CD4-positive, alpha-beta T cell treated with Interferon alpha-2 for 1 hour (primary cell): Measurements from ENCODE around the gene CHST8.
"Not testable (repeated sequence)": the region's sequence is repeated elsewhere in the genome, so short reads cannot be mapped to it uniquely, and the experiment has no call there.

ENCODE experiments used
- DNase-seq, 2 donors: peaks; one replicate each; pipeline ENCODE4 v3.0.0-alpha.2; 2020 to 2022

The CHST8 gene

DNA sequence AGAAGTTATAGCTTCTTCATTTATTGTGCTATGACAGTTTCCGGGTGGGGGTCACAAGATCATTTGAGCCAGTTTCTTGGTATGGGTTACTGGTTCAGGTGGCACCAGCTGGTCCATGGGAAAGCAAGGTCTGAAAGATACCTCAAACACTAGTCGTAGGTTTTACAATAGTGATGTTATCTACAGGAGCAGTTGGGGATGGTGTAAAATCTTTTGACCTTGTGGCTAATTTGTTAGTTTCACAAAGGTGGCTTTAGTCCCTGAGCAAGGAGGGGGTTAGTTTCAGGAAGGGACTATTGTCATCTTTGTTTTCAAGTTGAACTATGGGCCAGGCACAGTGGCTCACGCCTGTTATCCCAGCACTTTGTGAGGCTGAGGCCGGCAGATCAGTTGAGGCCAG lies 24.6 kb downstream of the CHST8 start:
- no peak for DNase-seq

DNA sequence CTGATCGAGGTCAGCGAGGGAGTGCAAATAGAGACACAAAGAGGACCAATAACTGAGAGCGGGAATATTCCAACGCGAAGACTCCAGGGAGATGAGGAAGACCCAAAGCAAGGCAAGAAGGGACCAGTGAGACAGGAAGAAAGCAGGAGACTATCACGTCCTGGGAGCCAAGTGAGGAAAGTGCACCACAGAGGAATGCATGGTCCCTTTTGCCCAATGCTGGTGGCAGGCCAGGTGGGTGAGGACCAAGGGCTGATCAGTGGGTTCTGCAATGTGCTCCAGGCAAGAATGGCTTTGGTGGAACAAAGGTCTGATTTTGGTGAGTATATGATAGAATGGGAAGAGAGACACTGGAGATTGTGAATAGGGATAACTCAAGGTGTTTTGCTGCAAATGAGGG lies 25.4 kb downstream of the CHST8 start:
- no peak for DNase-seq

DNA sequence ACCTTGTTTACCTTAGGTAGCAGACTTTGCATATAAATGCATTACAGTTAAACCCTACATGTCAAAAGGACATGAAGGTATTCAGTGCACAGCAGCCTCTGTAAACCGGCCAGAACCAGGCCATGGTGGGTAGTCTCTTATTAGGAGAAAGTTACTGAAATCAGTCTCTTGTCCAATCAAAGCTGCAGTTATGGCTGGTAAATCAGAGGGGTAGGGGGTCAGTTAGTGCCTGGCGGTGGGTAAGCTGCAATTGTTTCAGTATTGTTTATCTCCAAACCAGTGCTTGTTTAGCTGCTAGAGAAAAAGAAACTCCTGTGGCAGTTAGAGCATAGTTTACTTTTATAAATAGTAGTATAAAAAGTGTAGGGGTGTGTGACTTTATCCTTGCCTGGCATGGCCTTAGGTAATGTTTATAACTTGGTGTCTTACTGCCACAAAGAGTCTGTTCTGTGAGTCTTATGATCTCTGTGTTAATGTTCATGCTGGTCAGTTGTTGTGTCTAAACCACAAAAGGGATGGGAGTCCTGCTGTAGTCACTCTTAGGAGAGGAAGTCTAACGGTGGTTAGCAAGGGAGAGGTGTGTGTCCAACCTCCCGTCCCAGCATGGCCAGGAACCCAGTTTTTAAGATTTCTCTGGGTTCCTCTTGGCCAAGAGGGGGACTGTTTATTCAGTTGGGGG lies 28.0 kb downstream of the CHST8 start:
- DNase-seq, result no peak

DNA sequence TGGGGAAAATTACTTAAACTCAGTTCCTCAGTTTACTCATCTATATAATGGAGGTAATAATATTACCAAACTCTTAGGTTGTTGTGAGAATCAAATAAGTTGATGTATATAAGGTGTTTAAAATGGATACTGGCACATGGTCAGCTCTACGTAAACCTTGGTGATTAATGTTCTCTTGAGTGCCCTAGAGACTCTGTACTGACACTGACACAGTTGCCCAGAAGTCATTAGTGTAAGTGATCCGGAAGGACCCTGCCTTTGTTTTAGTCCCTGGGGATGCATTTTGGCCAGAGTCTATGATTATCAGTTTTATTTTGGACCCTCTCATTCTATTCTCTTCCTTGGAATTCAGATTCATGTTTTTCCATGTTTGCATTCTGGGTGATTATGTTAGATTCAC lies 31.9 kb downstream of the CHST8 start:
- no peak for DNase-seq

DNA sequence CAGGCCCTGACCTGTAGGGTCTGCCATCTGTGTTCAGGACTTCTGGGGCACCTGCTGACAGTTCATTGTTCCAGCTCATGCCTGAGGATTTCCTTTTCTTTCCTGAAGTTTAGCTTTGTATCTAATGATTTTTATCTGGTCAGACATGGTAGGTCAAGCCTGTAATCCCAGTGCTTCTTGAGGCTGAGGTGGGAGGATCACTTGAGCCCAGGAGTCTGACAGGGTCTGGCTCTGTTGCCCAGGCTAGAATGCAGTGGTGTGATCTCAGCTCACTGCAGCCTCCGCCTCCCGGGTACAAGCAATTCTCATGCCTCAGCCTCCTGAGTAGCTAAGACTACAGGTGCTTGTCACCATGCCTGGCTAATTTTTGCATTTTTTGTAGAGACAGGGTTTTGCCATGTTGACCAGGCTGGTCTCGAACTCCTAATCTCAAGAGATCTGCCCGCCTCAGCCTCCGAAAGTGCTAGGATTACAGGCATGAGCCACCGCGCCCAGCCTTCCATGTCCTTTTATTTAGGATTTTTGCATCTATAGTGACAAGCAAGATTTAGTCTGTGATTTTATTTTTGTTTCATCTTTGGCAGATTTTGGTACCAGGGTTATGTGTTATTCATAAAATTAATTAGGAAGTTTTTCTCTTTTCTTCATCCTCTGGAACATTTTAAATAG lies 33.2 kb downstream of the CHST8 start:
- DNase-seq, result no peak

DNA sequence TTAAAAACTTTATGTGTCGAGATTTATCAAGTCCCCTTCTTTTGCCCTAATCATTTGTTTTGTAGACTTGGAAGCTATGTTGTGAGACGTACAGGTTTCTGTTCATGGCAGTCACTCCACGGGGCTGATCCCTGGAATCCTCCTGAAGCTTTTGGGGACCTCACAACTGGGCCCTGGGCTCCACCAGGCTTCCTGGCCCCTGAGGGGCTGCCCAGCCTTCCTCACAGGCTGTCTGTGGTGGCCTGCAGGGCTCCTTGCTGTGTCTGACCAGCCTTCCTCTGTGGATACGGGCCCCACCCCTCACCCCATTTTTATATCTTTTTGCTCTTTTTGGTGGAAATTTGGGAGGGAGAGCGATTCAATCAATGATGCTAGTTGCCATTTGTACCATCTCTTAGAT lies 38.1 kb downstream of the CHST8 start:
- no peak for DNase-seq

DNA sequence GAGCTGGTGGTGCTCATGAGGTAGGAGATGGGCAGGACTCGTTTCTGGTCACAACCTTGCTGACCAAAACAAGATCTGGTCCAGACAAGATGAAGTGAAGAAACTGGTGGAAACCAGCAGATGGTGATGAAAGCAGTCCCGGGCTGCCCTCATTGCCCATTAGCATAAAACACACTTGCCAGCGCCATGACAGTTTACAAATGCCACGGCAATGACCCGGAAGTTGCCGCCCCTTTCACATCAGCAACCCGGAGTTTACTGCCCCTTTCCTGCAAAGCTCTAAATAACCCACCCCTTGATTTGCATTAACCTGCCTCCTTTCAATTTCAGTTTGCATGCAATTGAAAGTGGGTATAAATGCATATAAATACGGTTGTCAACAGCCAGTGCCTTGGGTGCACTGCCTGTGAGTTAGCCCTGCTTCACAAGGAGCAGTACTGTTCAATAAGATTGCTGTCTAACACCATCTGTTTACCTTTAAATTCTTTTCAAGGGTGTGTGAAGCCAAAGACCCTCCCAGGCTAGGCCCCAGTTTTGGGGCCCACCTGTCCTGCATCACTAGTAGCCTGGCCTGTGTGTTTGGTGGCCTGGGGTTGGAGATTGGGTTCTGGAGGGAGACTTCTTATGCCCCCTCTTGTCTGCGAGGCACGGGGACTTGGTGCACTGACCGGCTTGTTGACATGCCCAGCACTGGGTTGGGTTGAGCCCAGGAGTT lies 38.8 kb downstream of the CHST8 start:
- no peak for DNase-seq

DNA sequence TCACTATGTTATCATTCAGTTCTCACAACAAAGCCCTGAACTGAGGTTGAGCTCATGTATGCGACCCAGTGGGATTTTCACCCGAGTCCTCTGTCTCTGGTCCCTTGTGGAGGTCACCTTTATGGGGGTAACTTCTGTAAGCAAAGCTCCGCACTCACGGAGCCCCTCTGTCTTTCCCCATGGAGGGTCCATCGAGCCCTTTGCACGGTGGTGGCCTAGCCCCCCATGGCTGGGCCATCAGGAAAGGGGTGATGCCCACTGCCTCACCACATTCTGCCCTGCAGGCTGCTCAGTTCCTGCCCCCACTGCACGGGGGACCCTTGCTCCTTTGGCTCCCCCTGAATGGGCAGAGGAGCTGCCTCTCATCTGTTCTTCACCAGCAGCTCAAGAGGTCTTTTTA lies 39.6 kb downstream of the CHST8 start:
- DNase-seq, result no peak

DNA sequence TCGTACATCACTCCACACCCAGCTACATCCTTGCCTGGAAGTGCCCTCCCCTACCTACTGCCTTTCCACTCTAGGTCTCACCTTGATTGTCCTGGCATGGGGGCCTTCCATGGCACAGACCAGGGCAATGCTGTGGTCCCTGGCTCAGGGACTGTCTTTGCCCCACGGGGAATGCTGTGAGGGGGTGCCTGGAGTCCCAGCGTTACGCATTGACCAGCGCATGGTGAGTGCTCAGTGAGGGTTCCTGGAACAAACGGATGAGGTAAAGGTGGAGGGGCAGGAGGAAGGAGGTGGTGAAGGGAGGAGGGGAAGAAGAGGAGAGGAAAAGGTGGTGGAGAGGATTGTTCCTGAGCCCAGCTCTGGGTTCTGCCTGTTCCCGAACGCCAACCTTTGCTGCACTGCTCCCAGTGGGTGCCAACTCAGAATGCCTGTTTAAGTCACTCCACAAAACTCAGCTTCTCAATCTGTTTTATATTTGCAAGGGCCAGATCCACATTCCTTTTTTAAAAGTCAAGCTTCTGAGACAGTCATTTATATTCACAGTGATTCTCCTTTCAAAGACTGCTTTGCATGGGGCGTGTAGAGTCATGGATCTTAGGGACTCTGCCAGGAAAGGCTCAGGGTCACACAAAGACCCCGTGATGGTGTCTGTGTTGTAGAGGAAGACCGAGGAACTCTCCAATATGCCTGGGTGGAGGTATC lies 40.8 kb downstream of the CHST8 start:
- DNase-seq, result no peak

DNA sequence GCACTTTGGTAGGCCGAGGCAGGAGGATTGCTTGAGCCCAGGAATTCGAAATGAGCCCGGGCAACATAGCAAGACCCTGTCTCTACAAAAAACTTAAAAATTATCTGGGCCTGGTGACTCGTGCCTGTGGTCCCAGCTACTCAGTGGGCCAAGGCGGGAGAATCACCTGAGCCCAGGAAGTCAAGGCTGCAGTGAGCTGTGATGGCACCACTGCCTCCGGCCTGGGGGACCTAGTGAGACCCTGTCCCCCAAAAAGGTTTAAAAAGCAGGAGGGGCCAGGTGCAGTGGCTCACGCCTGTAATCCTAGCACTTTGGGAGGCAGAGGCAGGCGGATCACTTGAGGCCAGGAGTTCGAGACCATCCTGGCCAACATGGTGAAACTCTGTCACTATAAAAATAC lies 41.6 kb downstream of the CHST8 start:
- DNase-seq, result not testable (repeated sequence)

DNA sequence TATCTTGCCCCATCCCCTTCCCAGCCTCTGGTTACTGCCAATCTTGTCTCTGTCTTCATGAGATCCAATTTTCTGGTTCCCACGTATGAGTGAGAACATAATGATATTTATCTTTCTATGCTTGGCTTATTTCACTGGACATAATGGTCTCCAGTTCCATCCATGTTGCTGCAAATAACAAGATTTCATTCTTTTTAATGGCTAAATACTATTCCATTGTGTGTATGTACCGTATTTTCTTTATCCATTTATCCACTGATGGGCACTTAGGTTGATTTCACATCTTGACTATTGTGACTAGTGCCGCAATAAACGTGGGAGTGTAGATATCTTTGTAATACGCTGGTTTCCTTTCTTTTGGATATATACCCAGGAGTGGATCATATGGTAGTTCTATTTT lies 43.0 kb downstream of the CHST8 start:
- DNase-seq, result no peak

DNA sequence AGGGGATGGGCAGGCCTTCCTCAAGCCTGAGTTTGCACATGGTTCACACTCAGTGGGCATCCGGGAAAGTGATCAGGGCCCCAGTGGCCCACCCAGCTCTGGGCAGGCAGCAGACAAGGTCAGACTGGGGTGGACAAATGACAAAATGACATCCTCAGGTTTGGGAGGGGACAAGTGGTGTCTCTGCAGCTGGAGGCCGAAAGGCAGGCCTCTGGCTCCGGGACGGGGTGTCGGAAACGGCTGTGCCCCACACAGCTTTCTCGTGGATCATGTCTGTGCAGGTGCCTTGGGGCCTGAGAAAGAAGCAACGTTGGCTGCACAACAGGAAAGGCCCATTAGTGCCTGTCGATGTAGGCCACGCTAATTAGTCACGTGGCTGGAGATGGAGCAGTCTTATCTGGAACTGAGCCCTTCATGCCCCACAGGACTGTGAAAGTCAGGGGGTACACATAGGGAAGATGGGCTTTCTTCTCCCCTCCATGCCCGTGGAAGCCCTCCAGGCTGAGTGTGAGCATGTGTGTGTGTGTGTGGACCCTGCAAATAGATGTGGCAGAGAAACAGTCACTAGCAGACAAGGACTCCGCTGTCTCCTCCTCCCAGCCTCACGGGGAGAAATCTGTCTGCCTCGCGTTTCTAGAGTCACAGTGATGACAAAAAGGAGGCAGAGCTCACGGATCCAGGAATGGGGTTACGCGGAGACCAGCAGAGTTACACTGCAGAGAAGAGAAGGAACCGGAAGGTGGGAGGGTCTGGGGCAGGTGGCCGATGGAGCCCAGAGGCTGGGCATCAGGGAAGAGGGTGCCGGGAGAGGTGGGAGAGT lies 44.2 kb downstream of the CHST8 start:
- DNase-seq, result no peak

DNA sequence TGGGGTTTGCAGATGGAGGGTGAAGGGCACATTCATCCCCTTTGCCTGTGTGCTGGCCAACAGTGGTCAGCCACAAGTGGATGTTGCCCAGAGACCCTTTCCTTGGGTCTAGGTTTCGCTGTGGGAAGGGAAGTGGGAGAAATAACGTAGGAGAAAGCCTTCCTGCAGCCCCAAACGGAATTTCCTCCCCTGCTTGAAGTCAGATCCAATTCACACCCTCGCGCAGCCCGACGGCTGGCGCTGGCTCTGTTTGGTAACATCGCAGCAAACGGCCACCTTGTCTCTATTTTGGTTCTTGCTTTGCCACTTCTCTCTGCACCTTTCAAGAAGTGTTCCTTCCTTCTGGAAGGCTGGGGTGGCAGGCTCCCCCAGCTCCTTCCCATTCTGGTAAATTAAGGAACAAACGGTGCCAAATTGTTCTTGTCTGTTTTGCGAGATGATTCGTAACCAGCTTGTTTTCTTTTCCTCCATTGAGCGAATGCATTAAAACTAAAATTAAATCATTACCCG lies 45.4 kb downstream of the CHST8 start:
- no peak for DNase-seq

DNA sequence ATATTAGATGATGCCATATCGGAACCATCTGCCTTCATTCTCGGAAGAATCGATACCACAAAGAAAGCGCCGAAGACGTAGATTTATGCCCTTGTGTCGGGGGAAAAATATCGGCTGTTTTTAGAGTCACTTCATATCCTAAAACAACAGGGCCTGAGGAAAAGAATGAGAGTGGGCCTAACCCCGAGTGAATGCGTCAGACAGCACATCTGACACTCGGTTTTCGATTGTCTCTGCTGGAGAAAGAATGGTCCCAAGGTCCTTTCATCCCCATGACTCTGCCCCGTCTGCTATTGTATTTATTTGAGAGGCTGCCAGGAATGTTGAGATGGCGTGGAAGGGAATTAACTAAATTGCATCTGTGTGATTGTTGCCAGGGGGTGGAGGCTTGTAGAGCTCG lies 46.1 kb downstream of the CHST8 start:
- DNase-seq, result no peak

DNA sequence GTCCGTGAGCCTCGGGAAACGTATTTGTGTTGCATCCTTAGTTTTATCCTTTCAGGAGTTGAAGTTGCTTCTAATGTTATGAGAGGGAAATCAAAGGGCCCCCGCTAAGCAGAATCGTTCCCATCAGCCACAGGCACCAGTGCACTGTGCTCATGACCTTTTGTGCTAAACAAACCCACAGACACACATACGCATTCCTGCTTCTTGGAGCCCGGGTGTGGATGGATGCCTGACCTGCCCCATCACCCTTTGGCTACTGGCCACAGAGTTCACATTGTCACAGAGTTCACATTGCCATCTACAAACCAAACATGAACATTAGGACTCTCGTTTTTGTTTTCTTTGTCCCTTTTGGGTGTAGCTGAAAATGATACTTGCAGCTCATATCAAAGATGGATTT lies 47.2 kb downstream of the CHST8 start:
- DNase-seq, result no peak

DNA sequence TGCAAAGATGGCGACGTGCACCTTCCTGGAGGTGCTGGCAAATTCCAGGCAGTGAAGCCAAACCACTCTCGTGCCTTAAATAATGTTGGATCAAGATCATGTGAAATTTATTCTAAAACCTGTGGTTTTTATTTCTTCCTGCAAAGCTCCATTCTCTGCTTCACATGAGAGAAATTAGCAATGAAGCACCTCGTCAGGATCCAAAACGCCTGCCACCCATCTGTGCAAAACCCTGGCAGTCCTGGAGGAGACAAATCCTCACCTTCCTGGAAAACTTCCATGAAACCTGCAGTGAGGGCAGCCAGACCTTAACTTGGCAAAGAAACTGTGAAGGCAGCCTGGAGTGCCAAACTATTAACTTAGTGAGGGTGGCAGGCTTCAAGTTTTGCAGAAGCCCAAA lies 47.6 kb downstream of the CHST8 start:
- DNase-seq, result no peak

DNA sequence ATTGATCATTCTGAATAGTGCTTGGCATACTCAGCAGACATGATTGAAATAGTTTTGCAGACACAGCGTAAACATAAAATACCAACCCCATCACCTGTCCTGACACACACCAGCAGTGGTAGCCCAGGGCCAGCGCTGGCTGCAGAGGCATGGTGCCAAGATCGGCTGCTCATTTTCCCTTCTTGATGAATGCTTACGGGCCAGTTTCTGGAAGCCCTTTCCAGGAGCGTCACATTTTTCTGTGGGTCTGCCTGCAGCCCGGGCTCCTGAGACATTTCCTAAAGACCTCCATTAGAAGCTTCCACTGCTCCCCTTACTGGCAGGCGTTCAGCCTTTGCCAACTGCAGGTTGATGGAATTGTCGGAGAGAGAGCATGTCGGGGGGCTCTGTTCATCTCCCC lies 48.6 kb downstream of the CHST8 start:
- no peak for DNase-seq

DNA sequence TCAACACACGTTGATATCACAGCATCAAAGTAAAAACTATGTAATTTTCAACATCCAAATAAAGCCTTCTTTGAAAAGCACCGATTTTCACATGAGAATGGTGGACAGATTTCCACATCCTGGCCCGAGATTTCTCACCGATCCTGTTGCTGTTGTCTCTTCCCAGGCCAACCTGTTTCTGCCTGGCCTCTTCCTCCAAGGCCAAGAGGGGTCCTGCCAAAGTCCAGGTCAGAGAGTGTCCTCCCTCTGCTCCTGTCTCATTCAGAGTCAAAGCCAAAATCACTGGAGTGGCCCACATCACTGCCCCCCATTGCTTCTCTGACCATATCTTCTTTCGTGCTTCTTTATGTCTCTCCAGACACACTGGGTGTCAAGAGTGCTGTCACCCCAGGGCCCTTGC lies 49.5 kb downstream of the CHST8 start:
- DNase-seq, result no peak

DNA sequence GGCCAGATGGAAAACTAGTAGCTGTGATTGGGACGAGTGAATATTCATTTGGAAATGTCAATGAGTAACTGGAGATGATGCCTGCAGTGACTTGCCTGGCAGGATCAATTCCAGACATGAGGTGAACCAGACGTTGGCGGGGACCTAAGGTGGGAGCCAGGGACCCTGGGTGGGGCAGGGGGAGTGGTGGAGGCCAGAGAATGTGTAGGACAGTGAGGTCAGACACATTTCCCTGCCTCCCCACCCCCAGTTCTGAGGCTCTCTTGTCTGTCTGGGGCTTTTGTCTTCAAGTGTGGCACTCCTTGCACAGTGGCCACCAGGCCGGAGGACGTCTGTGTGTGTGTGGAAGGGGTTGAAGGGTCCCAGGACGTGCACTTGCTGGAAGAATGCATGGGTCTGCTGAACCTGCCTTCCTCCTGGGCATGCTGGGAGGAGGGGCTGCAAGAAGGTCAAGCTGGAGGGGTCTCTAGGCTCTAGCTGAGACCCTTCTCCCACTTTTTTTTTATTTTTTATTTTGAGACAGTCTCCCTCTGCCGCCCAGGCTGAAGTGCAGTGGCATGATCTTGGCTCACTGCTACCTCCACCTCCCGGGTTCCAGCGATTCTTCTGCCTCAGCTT lies 51.6 kb downstream of the CHST8 start:
- DNase-seq, result no peak

DNA sequence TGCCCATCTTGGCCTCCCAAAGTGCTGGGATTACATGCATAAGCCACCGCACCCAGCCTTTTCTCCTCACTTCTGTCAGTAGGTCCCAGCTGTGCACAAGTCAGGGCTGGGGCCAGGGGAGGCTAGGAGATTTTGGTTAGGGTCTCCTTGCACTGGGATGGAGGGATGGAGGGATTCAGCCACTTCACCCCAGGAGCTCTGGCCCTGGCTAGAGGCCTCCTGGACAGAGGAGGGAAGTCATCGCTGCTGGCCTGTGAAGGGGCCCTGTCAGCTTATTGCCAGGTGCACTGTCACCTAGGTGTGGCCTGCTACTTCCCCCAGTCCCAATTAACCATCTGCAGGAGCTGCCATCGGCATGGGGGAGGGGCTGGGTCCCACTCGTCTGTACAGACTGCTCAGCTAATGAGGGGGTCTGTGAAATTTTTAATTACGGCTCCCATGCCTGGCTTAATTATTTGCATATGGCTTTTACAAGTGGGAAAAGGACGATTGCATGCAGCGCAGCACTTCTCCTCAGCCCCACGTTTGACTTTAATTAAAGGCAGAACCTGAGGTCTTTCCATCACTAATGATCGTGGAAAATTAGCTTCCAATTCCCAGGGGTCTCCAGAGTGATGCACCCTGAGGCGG lies 52.4 kb downstream of the CHST8 start:
- no peak for DNase-seq

DNA sequence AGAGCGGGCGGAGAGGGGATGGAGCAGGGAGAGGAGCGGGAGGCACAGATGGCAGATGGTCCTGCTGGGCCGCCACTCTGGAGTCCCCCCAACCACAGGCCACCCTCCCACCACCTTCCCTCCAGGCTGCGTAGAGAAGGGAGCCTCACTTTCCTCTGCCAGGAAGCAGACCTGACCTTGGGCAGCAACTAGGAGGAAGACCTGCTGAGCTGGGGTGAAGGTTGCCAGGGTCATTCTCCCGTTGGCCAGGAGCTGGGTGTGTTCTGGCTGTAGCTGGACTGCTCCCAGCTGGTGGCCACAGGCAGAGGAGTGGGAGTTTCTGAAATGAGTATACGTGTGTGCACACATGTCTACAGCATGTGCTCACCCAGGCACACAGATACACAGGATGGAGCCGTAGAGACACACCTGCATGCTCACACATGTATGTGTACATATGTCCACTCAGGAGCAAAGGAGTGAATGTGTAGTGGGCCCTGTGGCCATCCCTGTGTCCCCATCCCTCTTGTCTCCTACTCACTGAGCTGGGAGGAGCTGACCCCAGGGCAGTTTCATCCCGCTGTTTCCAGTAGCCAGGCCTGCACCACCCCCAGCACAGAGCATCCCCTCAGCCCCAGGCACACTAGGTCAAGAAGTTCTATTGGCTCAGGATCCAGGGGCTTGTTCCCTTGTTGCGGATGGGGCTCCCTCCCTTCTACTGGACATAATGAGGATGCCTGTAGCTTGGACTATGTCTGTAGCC lies 53.0 kb downstream of the CHST8 start:
- DNase-seq, result no peak
